ENCODE measurements around the gene ZNF709. TPM values are rescaled to one million over a fixed set of nuclear protein-coding genes. Genes with fewer than 3 reads are reported as not detected.
A peak's percentile ranks its signal among the peaks of the same experiment; 100 is the strongest.
"Not testable (repeated sequence)": the region's sequence is repeated elsewhere in the genome, so short reads cannot be mapped to it uniquely, and the experiment has no call there.

The ZNF709 gene
- total and polyA plus RNA-seq, 2 of the 13 experiments (the other 11 are each of a cell fraction or from before 2014, with no cell fraction given): 1.5 to 3.9 TPM

DNA sequence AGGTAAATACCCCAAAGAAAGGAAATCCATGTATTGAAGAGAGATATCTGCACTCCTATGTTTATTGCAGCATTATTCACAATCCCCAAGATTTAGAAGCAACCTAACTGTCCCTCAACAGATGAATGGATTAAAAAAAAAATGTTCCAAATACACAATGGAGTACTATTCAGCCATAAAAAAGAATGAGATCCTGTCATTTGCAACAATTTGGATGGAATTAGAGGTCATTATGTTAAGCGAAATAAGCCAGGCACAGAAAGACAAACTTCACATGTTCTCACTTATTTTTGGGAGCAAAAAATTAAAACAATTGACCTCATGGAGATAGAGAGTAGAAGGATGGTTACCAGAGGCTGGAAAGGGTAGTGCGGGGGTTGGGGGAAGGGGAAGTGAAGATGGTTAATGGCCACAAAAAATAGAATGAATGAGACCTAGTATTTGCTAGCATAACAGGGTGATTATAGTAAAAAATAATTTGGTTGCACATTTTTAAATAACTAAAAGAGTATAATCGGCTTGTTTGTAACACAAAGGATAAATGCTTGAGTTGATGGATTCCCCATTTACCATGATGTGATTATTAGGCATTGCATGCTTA, 9.7 kb upstream of the ZNF709 start (continued):
- no peak for TF ChIP-seq ZNF383 (CRISPR knock-in tag; IDR thresholded peaks at IDR 0.05; ENCODE audit: borderline replicate concordance)
- 0 out of 2 replicates have a peak, but pooled peaks have one; percentile 33 for TF ChIP-seq CHD4 (IDR thresholded peaks at IDR 0.05; ENCODE audit: borderline replicate concordance, low read length)
- no peak for TF ChIP-seq ZNF264 (CRISPR knock-in tag; IDR thresholded peaks at IDR 0.05)
- no peak for TF ChIP-seq ZNF747 (CRISPR knock-in tag; IDR thresholded peaks at IDR 0.05; ENCODE audit: borderline replicate concordance)
- TF ChIP-seq GFI1 (CRISPR knock-in tag; IDR thresholded peaks at IDR 0.05; ENCODE audit: borderline replicate concordance): no peak
- TF ChIP-seq, protein P1, sequence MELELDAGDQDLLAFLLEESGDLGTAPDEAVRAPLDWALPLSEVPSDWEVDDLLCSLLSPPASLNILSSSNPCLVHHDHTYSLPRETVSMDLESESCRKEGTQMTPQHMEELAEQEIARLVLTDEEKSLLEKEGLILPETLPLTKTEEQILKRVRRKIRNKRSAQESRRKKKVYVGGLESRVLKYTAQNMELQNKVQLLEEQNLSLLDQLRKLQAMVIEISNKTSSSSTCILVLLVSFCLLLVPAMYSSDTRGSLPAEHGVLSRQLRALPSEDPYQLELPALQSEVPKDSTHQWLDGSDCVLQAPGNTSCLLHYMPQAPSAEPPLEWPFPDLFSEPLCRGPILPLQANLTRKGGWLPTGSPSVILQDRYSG (CRISPR knock-in tag; IDR thresholded peaks at IDR 0.05): no peak
- TF ChIP-seq NFE2 (CRISPR knock-in tag; IDR thresholded peaks at IDR 0.05): no peak
- no peak for TF ChIP-seq ZBTB7A (CRISPR knock-in tag; IDR thresholded peaks at IDR 0.05)
- no peak for TF ChIP-seq ZNF263 (CRISPR knock-in tag; IDR thresholded peaks at IDR 0.05)
- TF ChIP-seq ADNP (CRISPR knock-in tag; IDR thresholded peaks at IDR 0.05): no peak
- no peak for TF ChIP-seq HNRNPUL1 (IDR thresholded peaks at IDR 0.05; ENCODE audit: low read depth, low read length)
- no peak for TF ChIP-seq AGO1 (IDR thresholded peaks at IDR 0.05; ENCODE audit: low read depth, low read length, poor library complexity, severe bottlenecking)
- no peak for TF ChIP-seq NBN (conservative IDR thresholded peaks at IDR 0.05)

DNA sequence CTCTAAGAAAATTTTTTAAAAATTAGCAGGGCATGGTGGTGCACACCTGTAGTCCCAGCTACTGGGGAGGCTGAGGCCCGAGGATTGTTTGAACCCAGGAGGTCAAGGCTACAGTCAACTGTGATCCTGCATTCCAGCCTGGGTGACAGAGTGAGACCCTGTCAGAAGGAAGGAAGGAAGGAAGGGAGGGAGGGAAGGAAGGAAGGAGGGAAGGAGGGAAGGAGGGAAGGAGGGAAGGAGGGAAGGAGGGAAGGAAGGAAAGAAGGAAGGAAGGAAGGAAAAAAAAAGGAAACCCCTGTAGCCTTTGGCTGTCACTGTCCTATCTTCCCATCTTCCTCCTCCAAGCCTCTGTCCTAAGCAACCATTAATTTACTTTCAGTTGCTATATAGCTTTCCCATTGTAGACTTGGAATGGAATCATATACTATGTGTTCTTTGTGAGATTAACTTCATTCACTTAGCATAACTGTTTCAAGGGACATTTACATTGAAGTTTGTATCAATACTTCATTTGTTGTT, 1.7 kb upstream of the ZNF709 start:
- POLR2A ChIA-PET: interaction anchor here (6.1 kb wide), 1 partner anchor 10 kb away, joined by 62 read pairs; no protein-coding TSS in a partner anchor
- H3K27ac ChIP-seq (ENCODE audit: extremely low read length, insufficient read depth, low read length); H2AFZ ChIP-seq (ENCODE audit: low read length); H3K9me3 ChIP-seq (ENCODE audit: low read length); H3K9ac ChIP-seq (ENCODE audit: insufficient read depth, low read depth, low read length); in situ Hi-C loops (cut with HindIII; ENCODE audit: extremely low pct_ligation_motif_present, low pct_unique_long_range_greater_than_20kb); H3K4me2 ChIP-seq (ENCODE audit: low read depth, low read length); H4K20me1 ChIP-seq (ENCODE audit: insufficient read depth, low read length); H3K27me3 ChIP-seq (ENCODE audit: control insufficient read depth in 1 of 2, insufficient read depth in 2 of 2, low read length in 2 of 2); H3K4me3 ChIP-seq (replicated peaks in 1 of 3; ENCODE audit: insufficient read depth in 1 of 3, low read depth in 2 of 3, low read length in 3 of 3); ATAC-seq; CTCF ChIA-PET (ENCODE audit: low intra/inter-chr PET ratio, low total read pairs); FAIRE-seq; BruUV-seq (replicated peaks); DNase-seq (ENCODE audit: low spot score); H3K36me3 ChIP-seq (replicated peaks in 1 of 2; ENCODE audit: control insufficient read depth in 1 of 2, insufficient read depth in 2 of 2, low read length in 2 of 2); intact Hi-C loops (cut with micrococcal nuclease; ENCODE audit: unreplicated experiment): not testable (repeated sequence)
- Histone ChIP-seq H3K79me2 (ENCODE audit: insufficient read depth, low read length) (peaks cover 26% of the 10 kb centered on the region), H3K4me1 (ENCODE audit: insufficient read depth, low read length) (peaks cover 37% of the 10 kb centered on the region)
- WGBS (ENCODE audit: low lambda C conversion rate): 22% methylated on average over 1 of the region's 1 CpG
- TF ChIP-seq HNRNPK (IDR thresholded peaks at IDR 0.05; ENCODE audit: low read depth, low read length, poor library complexity, severe bottlenecking) (peak; percentile 49), PCBP2 (optimal IDR thresholded peaks at IDR 0.05; ENCODE audit: low read depth, low read length, poor library complexity, severe bottlenecking) (peak; percentile 91), ZNF460 (CRISPR knock-in tag; IDR thresholded peaks at IDR 0.05; ENCODE audit: borderline replicate concordance) (peak; percentile 30; the same call in 1 of the 2 replicates)
